ENCODE data around the gene GOLGA6A.

The GOLGA6A gene

GRCh38 chr15:74024687-74025086 is 57.7 kb downstream of the GOLGA6A start:
- in situ Hi-C loops (cut with HindIII; ENCODE audit: low sequenced_read_pairs), result no loop called here
- no peak for TF ChIP-seq CTCF (IDR thresholded peaks at IDR 0.05; ENCODE audit: low read depth, low read length, missing control alignments)
- H3K4me3 ChIP-seq (ENCODE audit: low read depth, low read length), result no peak overlapping the region
- DNase-seq (ENCODE audit: low read depth), result no peak

- TF ChIP-seq CTCF (IDR thresholded peaks at IDR 0.05; ENCODE audit: low read depth, low read length, missing control alignments), result no peak
- no peak overlapping the region for H3K4me3 ChIP-seq (ENCODE audit: low read depth, low read length)
- in situ Hi-C loops (cut with HindIII; ENCODE audit: low sequenced_read_pairs), result no loop called here
- DNase-seq (ENCODE audit: low read depth), result no peak
Measured at GRCh38 chr15:74022706-74023470, 59.5 kb downstream of the GOLGA6A start.
